CD14-positive monocyte (primary cell): ENCODE data around the gene FOCAD. TPM values are rescaled to one million over a fixed set of nuclear protein-coding genes. Genes with fewer than 3 reads are reported as not detected.
A peak's percentile ranks its signal among the peaks of the same experiment; 100 is the strongest.

Experiments
- DNase-seq, 3 donors: peaks; one replicate each; pipeline ENCODE4 v3.0.0-alpha.2; 2011 to 2022
- H2AFZ ChIP-seq: 2 replicates; pipeline ENCODE4 v1.6.0; 2012; ENCODE audit warnings: mild to moderate bottlenecking, low read depth, low read length, inconsistent platforms; ENCODE audit not compliant: insufficient read depth, poor library complexity, severe bottlenecking
- H3K27ac ChIP-seq, 2 donors: 1 replicate in 1 of 2; 2 replicates in 1 of 2; pipeline ENCODE4 v1.5.1; 2012 to 2013; ENCODE audit warnings: low read length in 2 of 2, control low read depth in 1 of 2, inconsistent platforms in 1 of 2, low read depth in 1 of 2, mild to moderate bottlenecking in 1 of 2
- H3K27me3 ChIP-seq, 2 donors: one replicate each; pipeline versions ENCODE4 v1.6.0 to v1.6.1; 2011 to 2013; ENCODE audit warnings: low read length in 2 of 2; ENCODE audit not compliant: control insufficient read depth in 2 of 2, insufficient read depth in 2 of 2
- H3K36me3 ChIP-seq, 2 donors: replicated peaks in 1 of 2; 1 replicate in 1 of 2; 2 replicates in 1 of 2; pipeline versions ENCODE4 v1.5.1 to v1.6.1; 2012 to 2013; ENCODE audit warnings: low read length in 2 of 2, control low read depth in 1 of 2, inconsistent platforms in 1 of 2, mild to moderate bottlenecking in 1 of 2; ENCODE audit not compliant: insufficient read depth in 2 of 2, control insufficient read depth in 1 of 2
- H3K4me1 ChIP-seq, 2 donors: 1 replicate in 1 of 2; 2 replicates in 1 of 2; pipeline versions ENCODE4 v1.5.1 to v1.6.1; 2012 to 2013; ENCODE audit warnings: low read length in 2 of 2, control low read depth in 1 of 2, inconsistent platforms in 1 of 2, mild to moderate bottlenecking in 1 of 2, moderate library complexity in 1 of 2; ENCODE audit not compliant: insufficient read depth in 2 of 2, control insufficient read depth in 1 of 2
- H3K4me2 ChIP-seq: replicated peaks from 2 replicates; pipeline ENCODE3; 2012; ENCODE audit warnings: low read length, moderate library complexity, mild to moderate bottlenecking; ENCODE audit not compliant: poor library complexity, severe bottlenecking; ENCODE audit errors: extremely low read depth
- H3K4me3 ChIP-seq, 3 experiments: fragments of 200-600 bp in 1 of 3; sonication (generic) in 1 of 3; replicated peaks in 1 of 3; 1 replicate in 2 of 3; 2 replicates in 1 of 3; pipeline ENCODE4 v1.5.1; 2011 to 2013; ENCODE audit warnings: low read length in 3 of 3, mild to moderate bottlenecking in 3 of 3, control low read depth in 2 of 3, low read depth in 2 of 3, inconsistent platforms in 1 of 3, moderate library complexity in 1 of 3
- H3K79me2 ChIP-seq: 2 replicates; pipeline ENCODE4 v1.6.0; 2012; ENCODE audit warnings: mild to moderate bottlenecking, control low read depth, inconsistent platforms, low read length, moderate library complexity; ENCODE audit not compliant: insufficient read depth
- H3K9ac ChIP-seq: 2 replicates; pipeline ENCODE4 v1.6.0; 2017; ENCODE audit warnings: low read length, mild to moderate bottlenecking; ENCODE audit not compliant: insufficient read depth, poor library complexity, severe bottlenecking
- H3K9me3 ChIP-seq, 2 donors: replicated peaks in 1 of 2; 1 replicate in 1 of 2; 2 replicates in 1 of 2; pipeline versions ENCODE4 v1.5.1 to v1.6.1; 2012 to 2013; ENCODE audit warnings: low read length in 2 of 2, control low read depth in 1 of 2; ENCODE audit not compliant: control insufficient read depth in 1 of 2, insufficient read depth in 1 of 2
- H4K20me1 ChIP-seq: 2 replicates; pipeline ENCODE4 v1.6.0; 2012; ENCODE audit warnings: mild to moderate bottlenecking, low read length, control low read depth, moderate library complexity; ENCODE audit not compliant: insufficient read depth
- H3K27ac Mint-ChIP-seq, 7 donors: one replicate each; pipeline ENCODE4 v1.8.0; 2020; ENCODE audit warnings: mild to moderate bottlenecking in 7 of 7, mixed read lengths in 7 of 7, moderate library complexity in 6 of 7, inconsistent platforms in 2 of 7
- H3K27me3 Mint-ChIP-seq, 3 donors: one replicate each; pipeline ENCODE4 v1.8.0; 2021 to 2022; ENCODE audit warnings: low read depth in 3 of 3, mild to moderate bottlenecking in 3 of 3, mixed read lengths in 3 of 3, moderate library complexity in 3 of 3, inconsistent platforms in 1 of 3
- H3K36me3 Mint-ChIP-seq, 2 donors: one replicate each; pipeline ENCODE4 v1.8.0; 2020; ENCODE audit warnings: mixed read lengths in 2 of 2, inconsistent platforms in 1 of 2, mild to moderate bottlenecking in 1 of 2
- H3K4me1 Mint-ChIP-seq: one replicate; pipeline ENCODE4 v1.8.0; 2020; ENCODE audit warnings: mild to moderate bottlenecking, mixed read lengths
- H3K4me3 Mint-ChIP-seq, 2 donors: one replicate each; pipeline ENCODE4 v1.8.0; 2020; ENCODE audit warnings: mild to moderate bottlenecking in 2 of 2, mixed read lengths in 2 of 2, moderate library complexity in 1 of 2
- H3K9me3 Mint-ChIP-seq, 7 donors: one replicate each; pipeline ENCODE4 v1.8.0; 2020 to 2022; ENCODE audit warnings: mixed read lengths in 7 of 7, mild to moderate bottlenecking in 6 of 7, moderate library complexity in 6 of 7, inconsistent platforms in 2 of 7
- CTCF ChIP-seq: fragments of 200-600 bp; IDR thresholded peaks from one replicate; pipeline ENCODE4 v1.8.0; 2022; ENCODE audit warnings: antibody characterized with exemption, mild to moderate bottlenecking
- WGBS: methylation state at CpG from one replicate; pipeline ENCODE4 v1.1.5; 2013; ENCODE audit warnings: missing lambda C conversion rate; ENCODE audit not compliant: insufficient coverage; 5-methylcytosine and 5-hydroxymethylcytosine counted together
- intact Hi-C, 2 donors: fragments of 100-400 bp; cut with micrococcal nuclease; formaldehyde crosslinking; loops; one replicate each; pipeline versions ENCODE4 v1.15.0 to v1.15.1; 2023
- polyA plus RNA-seq, 3 donors: library from polyadenylated mRNA; depleted of rRNA in 1 of 3; unstranded in 2 of 3; stranded (reverse) in 1 of 3; fragments of 300-500 nt in 2 of 3; fragments of >200 nt in 1 of 3; fragmentation: Illumina TruSeq in 2 of 3; gene quantifications; 1 replicate in 2 of 3; 2 replicates in 1 of 3; pipeline ENCODE4 v1.2.3, GENCODE V29; 2012 to 2021

Gene FOCAD
- polyA plus RNA-seq, 3 donors = 4.9 to 6.3 (median 5.1) TPM

GRCh38 chr9:20985851-20986600, 302.0 kb downstream of the FOCAD start:
- Mint-ChIP-seq H3K9me3 (peaks cover 0 to 8% (median 3%) of the 10 kb centered on the region in 7 donors), H3K27me3 (no peaks in the 10 kb centered on the region), H3K36me3 (peaks cover 10 to 11% of the 10 kb centered on the region in 2 donors), H3K4me3 (no peak overlapping the region), H3K27ac (peak overlapping the region in 1 of 7 donors; percentile 20), H3K4me1 (peaks cover 51% of the 10 kb centered on the region)
- H3K27me3 ChIP-seq = no peaks in the 10 kb centered on the region
- H3K4me3 ChIP-seq = no peak overlapping the region
- H3K4me2 ChIP-seq = no peak overlapping the region
- 95% methylated on average over 6 of the region's 6 CpGs for WGBS
- no peak overlapping the region for H3K27ac ChIP-seq
- TF ChIP-seq CTCF = no peak
- no peaks in the 10 kb centered on the region for H3K9me3 ChIP-seq
- DNase-seq = no peak
- peaks cover 51 to 64% of the 10 kb centered on the region in 2 donors for H3K4me1 ChIP-seq
- no peak overlapping the region for H3K9ac ChIP-seq
- H3K36me3 ChIP-seq = no peaks in the 10 kb centered on the region
- H3K79me2 ChIP-seq = no peaks in the 10 kb centered on the region
- no peak overlapping the region for H2AFZ ChIP-seq
- intact Hi-C loops = no loop called here
- H4K20me1 ChIP-seq = no peaks in the 10 kb centered on the region

- intact Hi-C loops = no loop called here
- peaks cover 50% of the 10 kb centered on the region for H3K4me1 Mint-ChIP-seq
These were observed 303.5 kb downstream of the FOCAD start for GRCh38 chr9:20987521-20987920.

More at GRCh38 chr9:20987521-20987920, 303.5 kb downstream of the FOCAD start:
- no peak overlapping the region for H2AFZ ChIP-seq
- TF ChIP-seq CTCF = no peak
- no peak overlapping the region for H3K4me3 ChIP-seq
- H3K79me2 ChIP-seq = no peaks in the 10 kb centered on the region
- peak overlapping the region in 1 of 2 donors; percentile 11 for H3K27ac ChIP-seq
- no peak overlapping the region for H3K9ac ChIP-seq
- H3K4me3 Mint-ChIP-seq = no peak overlapping the region
- no peak overlapping the region for H3K4me2 ChIP-seq
- no peaks in the 10 kb centered on the region for H3K27me3 Mint-ChIP-seq
- no CpG with 5 or more reads among the region's 1 CpG for whole genome bisulfite sequencing
- H4K20me1 ChIP-seq = no peaks in the 10 kb centered on the region
- no peak for DNase-seq
- peaks cover 5 to 10% of the 10 kb centered on the region in 2 donors for H3K36me3 Mint-ChIP-seq
- no peak overlapping the region for H3K27ac Mint-ChIP-seq
- no peaks in the 10 kb centered on the region for H3K36me3 ChIP-seq
- H3K9me3 ChIP-seq = no peaks in the 10 kb centered on the region
- peaks cover 0 to 12% (median 3%) of the 10 kb centered on the region in 7 donors for H3K9me3 Mint-ChIP-seq
- peaks cover 51 to 69% of the 10 kb centered on the region in 2 donors for H3K4me1 ChIP-seq
- no peaks in the 10 kb centered on the region for H3K27me3 ChIP-seq
